Measurements from ENCODE around the gene NUDT16L1.
"Not testable (repeated sequence)": the region's sequence is repeated elsewhere in the genome, so short reads cannot be mapped to it uniquely, and the experiment has no call there.

- not testable (repeated sequence) for TF ChIP-seq NR2C2 (CRISPR knock-in tag; IDR thresholded peaks at IDR 0.05); NR2C2 (tag; IDR thresholded peaks at IDR 0.05); EP300 (IDR thresholded peaks at IDR 0.05; ENCODE audit: low read length); ZNF395 (CRISPR knock-in tag; IDR thresholded peaks at IDR 0.05); TBP (optimal IDR thresholded peaks at IDR 0.05; ENCODE audit: low read depth, low read length); EP400 (IDR thresholded peaks at IDR 0.05); MXI1 (IDR thresholded peaks at IDR 0.05; ENCODE audit: low read depth, low read length); TARDBP (IDR thresholded peaks at IDR 0.05); FOXP1 (CRISPR knock-in tag; IDR thresholded peaks at IDR 0.05); TAF1 (IDR thresholded peaks at IDR 0.05; ENCODE audit: control insufficient read depth, extremely low read depth, insufficient read depth, low read length, severe bottlenecking); ZNF398 (CRISPR knock-in tag; IDR thresholded peaks at IDR 0.05); E2F4 (CRISPR knock-in tag; IDR thresholded peaks at IDR 0.05; ENCODE audit: low read depth); JUN (IDR thresholded peaks at IDR 0.05; ENCODE audit: borderline replicate concordance, low read depth, low read length); JUN (CRISPR knock-in tag; IDR thresholded peaks at IDR 0.05; ENCODE audit: borderline replicate concordance)
- TF ChIP-seq CTCF (IDR thresholded peaks at IDR 0.05 in 2 of 3, conservative IDR thresholded peaks at IDR 0.05 in 1 of 3; ENCODE audit: insufficient read depth in 2 of 3, low read depth in 1 of 3, low read length in 3 of 3) (peak; percentile 81 to 95 (median 83)), RAD21 (CRISPR knock-in tag; conservative IDR thresholded peaks at IDR 0.05 in 1 of 2, IDR thresholded peaks at IDR 0.05 in 1 of 2) (peak in 1 of 2 experiments; percentile 55; a peak in 2 of 4 replicates)
These were observed 42.8 kb upstream of the NUDT16L1 start for GRCh38 chr16:4650443-4651074.
